GM19239 (cell line): ENCODE data around the gene RNF212.

Experiments
- DNase-seq: peaks from one replicate; pipeline ENCODE4 v3.0.0; 2011; ENCODE audit warnings: low spot score; ENCODE audit not compliant: insufficient read length
- FAIRE-seq: peaks from 2 replicates; lab custom pipeline; 2011; peaks lifted over from hg19 to GRCh38; lab: Jason Lieb, UNC

The RNF212 gene

DNA sequence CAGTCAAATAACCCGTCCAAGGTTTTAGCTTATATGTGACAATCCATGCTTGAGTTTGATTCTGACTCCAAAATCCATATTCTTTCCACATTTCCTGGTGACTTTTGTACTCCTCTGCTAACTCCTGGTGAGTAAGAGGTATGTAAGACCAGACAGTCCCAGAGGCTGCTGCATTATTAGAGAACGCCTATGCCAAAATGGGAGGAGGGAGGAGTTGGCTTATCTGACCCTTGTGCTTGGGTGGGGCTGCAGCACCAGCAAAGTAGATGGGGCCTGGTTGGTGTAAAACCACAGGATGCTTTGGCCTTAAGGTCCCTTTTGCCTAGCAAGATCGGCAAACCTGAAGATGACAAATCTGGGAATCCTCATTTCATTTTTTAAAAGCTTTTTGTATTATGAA lies 9.1 kb upstream of the RNF212 start:
- FAIRE-seq (no peak), DNase-seq (no peak)

- DNase-seq = no peak
Measured at GRCh38 chr4:1116838-1117237, 3.5 kb upstream of the RNF212 start.

DNA sequence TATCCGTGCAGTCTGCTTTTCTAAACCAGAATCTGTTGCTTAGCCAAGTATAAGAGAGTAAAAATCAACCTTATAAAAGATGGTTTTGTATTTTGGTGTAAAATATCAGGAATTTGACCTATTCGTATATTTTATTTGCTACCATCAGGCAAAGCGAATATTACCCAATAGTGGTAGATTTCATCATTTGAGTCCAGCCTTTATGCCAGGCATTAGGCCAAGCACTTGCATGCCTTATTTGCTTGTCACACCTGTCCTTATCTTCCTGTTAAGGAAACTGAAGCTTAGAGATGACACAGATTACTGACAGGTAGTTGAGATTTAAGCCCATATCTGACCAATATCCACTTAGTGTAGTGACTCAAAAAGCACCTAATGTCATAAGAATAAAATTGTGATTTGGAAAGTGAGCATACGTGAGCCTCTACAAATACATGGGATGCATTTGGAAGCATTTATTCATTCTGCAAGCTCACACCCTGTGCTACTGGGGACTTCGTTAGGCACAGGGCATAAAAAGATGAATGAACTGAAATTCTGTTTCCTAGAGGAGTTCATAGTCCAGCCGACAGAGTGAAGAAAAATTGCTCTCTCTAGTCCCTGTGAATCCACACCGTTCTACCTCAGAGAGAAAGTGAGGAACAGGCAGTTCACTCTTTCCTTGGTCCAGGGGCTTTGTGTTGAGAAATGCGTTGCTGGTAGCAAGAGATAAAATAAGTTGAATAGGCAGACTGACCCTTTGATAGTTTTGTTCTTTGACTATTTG lies 2.3 kb upstream of the RNF212 start:
- FAIRE-seq (no peak), DNase-seq (no peak)

More at GRCh38 chr4:1116838-1117237, 3.5 kb upstream of the RNF212 start:
- FAIRE-seq = no peak

- DNase-seq = no peak
- FAIRE-seq = no peak
Measured at GRCh38 chr4:1112821-1113182, 562 bp downstream of the RNF212 start.

- no peak for FAIRE-seq
- no peak for DNase-seq
Measured at GRCh38 chr4:1112174-1112820, 1.1 kb downstream of the RNF212 start.

DNA sequence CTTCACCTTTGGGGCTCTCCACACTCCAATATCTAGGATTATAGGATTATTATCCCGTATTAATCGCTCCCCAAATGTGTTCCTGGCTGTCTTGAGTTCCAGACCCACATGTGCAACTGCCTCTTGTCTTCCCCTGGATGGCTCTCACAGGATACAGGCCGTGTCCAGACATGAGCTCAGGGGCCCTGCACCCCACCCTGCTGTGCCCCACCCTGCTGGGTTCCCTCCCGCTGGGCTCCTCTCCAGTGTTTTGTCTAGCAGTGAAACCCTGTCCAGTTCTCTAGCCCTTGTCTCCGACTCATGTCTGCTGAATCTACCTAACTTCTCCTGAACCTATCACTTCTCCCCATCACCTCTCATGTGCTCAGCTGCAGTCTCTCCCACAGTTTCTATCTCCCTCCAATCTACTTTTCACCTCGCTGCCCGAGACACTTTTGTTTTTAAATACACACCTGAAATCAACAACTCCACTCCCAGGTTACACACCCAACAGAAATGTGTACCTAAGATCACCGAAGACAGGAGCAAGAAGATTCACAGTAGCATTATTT lies 2.0 kb downstream of the RNF212 start:
- FAIRE-seq (no peak), DNase-seq (no peak)

GRCh38 chr4:1109898-1110506 lies 3.4 kb downstream of the RNF212 start:
- FAIRE-seq (peak; percentile 84), DNase-seq (no peak)

DNA sequence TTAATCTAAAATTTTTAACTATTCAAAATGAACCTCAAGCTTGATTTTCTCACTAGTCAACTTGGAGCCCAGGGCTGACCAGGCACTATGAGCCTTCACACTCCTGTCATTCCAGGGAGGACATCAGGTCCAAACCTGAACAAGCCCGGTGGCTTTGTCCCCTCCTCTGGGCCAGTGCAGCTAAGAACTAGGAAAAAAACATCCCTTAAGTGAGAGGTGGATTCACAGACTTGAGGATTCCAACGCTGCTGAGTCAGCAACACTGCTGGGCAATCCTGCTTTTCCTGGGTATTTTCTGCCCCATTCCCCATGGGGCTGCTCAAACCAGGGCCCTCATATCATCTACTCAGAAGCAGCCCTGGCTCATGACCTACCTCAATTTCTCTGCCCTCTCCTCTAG lies 4.0 kb downstream of the RNF212 start:
- no peak for DNase-seq
- no peak for FAIRE-seq

DNA sequence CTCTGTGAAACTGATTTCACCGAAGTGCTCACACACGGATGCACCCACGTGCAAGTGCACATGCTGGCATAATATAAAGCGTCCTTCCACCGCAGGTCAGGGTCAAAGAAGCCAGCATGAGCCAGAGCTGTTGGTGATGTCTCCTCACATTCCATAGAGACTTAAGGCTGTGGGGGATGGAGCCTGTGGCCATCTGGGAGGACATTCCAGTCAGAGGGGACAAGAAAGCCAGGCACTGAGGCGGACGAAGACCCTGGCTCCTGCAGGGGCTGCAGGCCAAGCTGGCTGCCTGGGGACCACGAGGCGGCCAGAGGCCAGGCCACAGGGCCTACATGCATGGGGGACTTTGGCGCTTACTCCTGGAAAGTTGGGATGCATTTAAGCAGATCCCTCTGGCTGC lies 7.7 kb downstream of the RNF212 start:
- DNase-seq (no peak), FAIRE-seq (no peak)

DNA sequence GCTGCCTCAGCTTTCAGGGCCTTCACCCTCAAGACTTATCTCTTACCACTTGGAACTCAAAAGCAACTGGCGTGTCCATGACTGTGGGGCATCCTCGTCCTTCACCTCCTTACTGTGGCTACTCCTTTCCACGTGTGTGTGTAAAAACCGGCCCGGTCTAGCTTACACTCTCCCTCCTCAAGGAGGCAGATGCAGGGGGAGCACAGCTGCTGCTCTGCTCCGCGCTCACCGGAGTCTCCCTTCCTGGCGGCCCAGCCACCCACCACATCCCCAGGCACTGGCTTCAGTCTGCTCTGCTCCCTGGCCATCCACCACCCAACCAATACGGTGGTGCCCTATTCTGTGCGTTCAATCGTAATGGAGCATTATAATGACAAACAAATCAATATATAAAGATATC lies 8.3 kb downstream of the RNF212 start:
- DNase-seq (no peak), FAIRE-seq (no peak)

DNA sequence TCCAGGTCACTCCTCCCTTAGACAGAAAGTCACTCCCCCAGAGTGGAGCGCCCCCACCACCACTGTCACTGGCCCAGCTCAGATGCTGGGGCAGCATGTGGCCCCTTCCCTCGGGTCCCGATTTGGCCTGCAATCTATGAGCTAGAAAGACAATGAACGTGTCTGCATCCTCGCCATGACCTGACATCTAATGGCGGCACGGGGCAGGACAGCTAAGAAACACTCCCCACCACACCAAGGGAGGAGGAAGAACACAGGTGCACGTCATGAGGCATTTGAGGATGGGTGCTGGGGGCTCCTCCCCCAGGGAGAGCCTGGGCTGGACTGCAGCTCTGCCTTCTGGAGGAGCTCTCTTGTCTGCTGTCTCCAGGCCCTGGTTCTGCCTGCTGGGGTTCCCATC lies 8.7 kb downstream of the RNF212 start:
- no peak for FAIRE-seq
- DNase-seq = no peak

- FAIRE-seq (no peak), DNase-seq (no peak)
Measured at GRCh38 chr4:1099684-1100335, 13.6 kb downstream of the RNF212 start.

GRCh38 chr4:1099270-1099669 lies 14.1 kb downstream of the RNF212 start:
- no peak for DNase-seq
- no peak for FAIRE-seq

GRCh38 chr4:1098311-1098925 lies 14.9 kb downstream of the RNF212 start:
- DNase-seq (no peak), FAIRE-seq (no peak)

DNA sequence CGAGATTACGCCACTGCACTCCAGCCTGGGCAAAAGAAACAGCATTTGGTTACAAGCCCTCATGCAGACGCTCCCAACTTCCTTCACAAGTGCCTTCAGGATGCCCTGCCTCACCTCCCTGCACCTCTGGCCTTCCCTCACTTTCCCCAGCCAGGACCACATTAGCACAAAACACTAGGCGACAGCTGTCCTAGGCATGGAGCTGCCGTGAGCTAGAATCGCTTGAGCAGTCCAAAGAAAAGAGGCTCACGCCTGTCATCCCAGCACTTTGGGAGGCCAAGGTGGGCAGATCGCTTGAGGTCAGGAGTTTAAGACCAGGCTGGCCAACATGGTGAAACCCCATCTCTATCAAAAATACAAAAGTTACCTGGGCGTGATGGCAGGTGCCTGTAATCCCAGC lies 15.8 kb downstream of the RNF212 start:
- DNase-seq (no peak), FAIRE-seq (no peak)

DNA sequence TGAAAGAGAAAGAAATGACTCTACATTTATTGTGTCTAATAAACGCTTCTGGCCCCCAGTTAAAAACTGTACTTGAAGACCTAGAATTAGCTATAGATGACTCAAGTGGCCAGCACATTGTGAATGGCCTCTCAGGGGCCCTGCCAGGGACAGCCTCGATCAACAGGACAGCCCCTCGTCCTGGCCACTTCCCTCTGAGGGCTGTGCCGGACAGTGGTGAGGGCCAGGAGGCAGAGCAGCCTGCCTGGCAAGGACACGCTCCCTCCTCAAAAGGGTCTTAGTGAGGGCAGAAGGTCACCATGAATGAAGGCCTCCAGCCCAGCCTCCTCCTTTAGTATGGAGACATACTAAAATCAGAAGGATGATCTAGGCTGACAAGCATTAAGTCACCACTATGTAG lies 16.5 kb downstream of the RNF212 start:
- FAIRE-seq = no peak
- DNase-seq = no peak

GRCh38 chr4:1094336-1094690 lies 19.1 kb downstream of the RNF212 start:
- no peak for FAIRE-seq
- no peak for DNase-seq

DNA sequence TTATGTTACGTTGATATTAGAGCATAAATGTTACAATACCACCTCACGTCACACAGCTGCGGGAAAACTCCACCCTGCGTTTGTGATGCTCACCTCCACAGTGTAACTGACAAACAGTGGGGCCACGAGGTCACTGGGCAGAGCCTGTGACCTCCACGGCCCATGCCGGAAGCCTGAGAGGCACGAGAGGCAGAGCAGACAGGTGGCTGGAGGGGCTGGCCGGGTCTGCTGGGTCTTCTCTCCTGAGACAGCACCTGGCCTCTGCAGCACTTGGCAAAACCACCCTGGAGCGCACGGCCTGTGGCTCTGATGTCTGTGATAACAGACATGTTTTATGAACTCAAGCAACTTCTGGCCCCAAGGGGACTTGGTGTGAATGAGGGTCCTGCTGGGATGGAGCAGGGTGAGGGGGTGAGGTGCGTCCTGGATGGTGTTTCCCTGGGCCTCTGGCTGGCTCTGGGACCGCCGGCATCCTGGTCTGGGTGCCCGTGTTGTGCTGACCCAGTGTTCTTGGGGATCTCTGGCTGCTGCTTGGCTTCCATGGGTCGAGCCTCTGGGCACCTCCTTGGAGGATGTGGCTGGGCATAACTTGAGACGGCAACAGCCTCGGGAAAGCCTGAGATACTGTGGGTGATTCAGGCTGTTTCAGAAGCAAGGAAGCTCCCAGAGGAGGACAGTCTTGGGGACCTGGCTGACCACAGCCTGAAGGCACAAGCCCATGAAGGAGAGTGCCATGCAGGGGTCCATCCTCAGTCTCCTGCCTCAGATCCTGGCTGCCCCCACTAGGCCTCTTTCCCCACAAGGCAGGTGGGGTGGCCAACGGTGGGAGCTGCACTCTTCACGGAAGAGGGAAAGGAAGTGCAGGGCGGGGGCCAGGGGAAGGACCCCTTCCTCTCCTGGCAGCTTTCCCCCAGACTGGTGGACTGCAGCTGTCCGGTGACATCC lies 19.7 kb downstream of the RNF212 start:
- DNase-seq (no peak), FAIRE-seq (no peak)

GRCh38 chr4:1092983-1093361 lies 20.4 kb downstream of the RNF212 start:
- no peak for FAIRE-seq
- DNase-seq = no peak
